A673 (cell line): Measurements from ENCODE around the gene PASD1. TPM values are rescaled to one million over a fixed set of nuclear protein-coding genes. Genes with fewer than 3 reads are reported as not detected.

Source experiments
- BruUV-seq: library from RNA; stranded (reverse); fragments of 400-500 nt; replicated peaks from 2 replicates; lab custom pipeline; 2021; lab: Mats Ljungman, UMichigan
- CTCF ChIA-PET: fragments of 300-600 bp; sonication (Branson Sonifier 250); formaldehyde crosslinking; loops from one replicate; lab custom pipeline; 2022; ENCODE audit warnings: antibody characterized with exemption; lab: Charles Lee
- POLR2A ChIA-PET: fragments of 300-600 bp; sonication (Branson Sonifier 250); formaldehyde crosslinking; loops from one replicate; lab custom pipeline; 2022; ENCODE audit warnings: antibody characterized with exemption; ENCODE audit not compliant: low non-redundant PET; lab: Charles Lee
- DNase-seq: peaks from one replicate; pipeline ENCODE4 v3.0.0-alpha.2; 2015; ENCODE audit warnings: low spot score
- H3K27ac ChIP-seq: fragments of 200-600 bp; sonication (generic); 2 replicates; pipeline ENCODE4 v1.5.1; 2016; ENCODE audit warnings: mixed run types, low read depth, mild to moderate bottlenecking, mixed read lengths, antibody characterized with exemption, low read length; ENCODE audit not compliant: poor library complexity, severe bottlenecking
- H3K27me3 ChIP-seq: fragments of 200-600 bp; sonication (generic); replicated peaks from 2 replicates; pipeline ENCODE4 v1.6.1; 2017; ENCODE audit warnings: mixed run types, low read depth, mild to moderate bottlenecking, mixed read lengths, antibody characterized with exemption, low read length; ENCODE audit not compliant: insufficient read depth, poor library complexity
- H3K36me3 ChIP-seq: fragments of 200-600 bp; sonication (generic); 2 replicates; pipeline ENCODE4 v1.6.1; 2016; ENCODE audit warnings: mixed run types, mild to moderate bottlenecking, mixed read lengths, antibody characterized with exemption, low read length; ENCODE audit not compliant: insufficient read depth, poor library complexity, severe bottlenecking
- H3K4me1 ChIP-seq: fragments of 200-600 bp; sonication (generic); 2 replicates; pipeline ENCODE4 v1.6.1; 2017; ENCODE audit warnings: mixed run types, mild to moderate bottlenecking, mixed read lengths, antibody characterized with exemption, low read length; ENCODE audit not compliant: insufficient read depth, poor library complexity, severe bottlenecking
- H3K4me3 ChIP-seq: fragments of 200-600 bp; sonication (generic); 2 replicates; pipeline ENCODE4 v1.5.1; 2016; ENCODE audit warnings: low read depth, mixed run types, mild to moderate bottlenecking, mixed read lengths, low read length; ENCODE audit not compliant: poor library complexity, severe bottlenecking
- H3K9me3 ChIP-seq: fragments of 200-600 bp; sonication (generic); 2 replicates; pipeline ENCODE4 v1.6.1; 2016; ENCODE audit warnings: mixed run types, low read depth, mild to moderate bottlenecking, mixed read lengths, antibody characterized with exemption, low read length; ENCODE audit not compliant: poor library complexity, severe bottlenecking
- CTCF ChIP-seq: fragments of 300-800, 200-600 bp; sonication (generic); conservative IDR thresholded peaks from 2 replicates; pipeline ENCODE4 v1.5.1; 2017; ENCODE audit warnings: low read depth, mild to moderate bottlenecking, antibody characterized with exemption, low read length, moderate library complexity, mixed read lengths
- EZH2 ChIP-seq: fragments of 200-600 bp; sonication (generic); IDR thresholded peaks from 2 replicates; pipeline ENCODE4 v1.6.1; 2017; ENCODE audit warnings: borderline replicate concordance, low read depth, mild to moderate bottlenecking, mixed read lengths, antibody characterized with exemption, low read length; ENCODE audit not compliant: poor library complexity, severe bottlenecking
- intact Hi-C: fragments of 100-400 bp; cut with micrococcal nuclease; formaldehyde crosslinking; loops from one replicate; pipeline ENCODE4 v1.10.0; 2022; ENCODE audit not compliant: unreplicated experiment
- total RNA-seq: library from RNA; stranded (reverse); gene quantifications from 2 replicates; pipeline ENCODE4 v1.2.3, GENCODE V29; 2021

The PASD1 gene
- total RNA-seq, 1 experiment from 2014 or later: not detected

- no peak for TF ChIP-seq CTCF
- TF ChIP-seq EZH2: no peak
- ChIA-PET POLR2A (no interaction called here), CTCF (no interaction called here)
Observed at GRCh38 chrX:151702026-151702714, 138.7 kb downstream of the PASD1 start.

DNA sequence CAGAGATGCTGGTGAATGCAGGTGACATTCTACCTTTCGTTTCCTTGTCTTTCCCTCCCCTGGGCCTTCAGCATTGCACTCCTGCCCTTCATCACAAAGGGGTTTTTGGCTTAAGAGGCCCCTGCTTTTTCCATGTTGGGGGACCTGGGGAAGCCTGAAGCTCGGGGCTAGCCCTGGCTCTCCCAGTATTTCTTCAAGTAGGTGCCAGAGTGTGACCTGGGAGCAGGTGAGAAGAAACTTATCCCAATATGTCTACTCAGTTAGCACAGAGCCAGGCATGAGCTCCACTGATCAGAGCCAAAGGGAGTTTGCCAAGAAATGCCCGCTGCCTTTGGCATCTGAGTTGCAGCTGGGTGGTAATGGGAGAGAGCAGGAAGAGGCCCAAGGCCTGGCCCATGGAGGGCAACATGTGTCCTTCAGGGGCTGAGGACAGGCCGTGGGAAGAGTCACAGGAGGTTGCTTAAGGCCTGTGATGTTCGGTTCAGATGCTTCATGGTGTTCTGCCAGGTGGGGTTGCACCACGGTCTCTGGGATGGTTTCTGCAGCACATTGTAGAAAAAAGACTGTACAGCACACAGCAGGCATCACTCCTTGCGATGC lies 139.4 kb downstream of the PASD1 start:
- intact Hi-C loops: no loop called here
- H3K4me1 ChIP-seq: no peaks in the 10 kb centered on the region
- POLR2A ChIA-PET: no interaction called here
- no peak overlapping the region for H3K4me3 ChIP-seq
- H3K9me3 ChIP-seq: no peaks in the 10 kb centered on the region
- TF ChIP-seq EZH2 (no peak), CTCF (no peak)
- CTCF ChIA-PET: no interaction called here
- DNase-seq: no peak
- no peaks in the 10 kb centered on the region for H3K27me3 ChIP-seq
- BruUV-seq: no TSS peak
- H3K36me3 ChIP-seq: no peaks in the 10 kb centered on the region
- H3K27ac ChIP-seq: no peak overlapping the region

More at GRCh38 chrX:151702026-151702714, 138.7 kb downstream of the PASD1 start:
- Histone ChIP-seq H3K36me3 (no peaks in the 10 kb centered on the region), H3K4me1 (no peaks in the 10 kb centered on the region), H3K9me3 (no peaks in the 10 kb centered on the region), H3K27me3 (no peaks in the 10 kb centered on the region), H3K4me3 (no peak overlapping the region), H3K27ac (no peak overlapping the region)
- DNase-seq: no peak
- no TSS peak for BruUV-seq
- intact Hi-C loops: no loop called here

DNA sequence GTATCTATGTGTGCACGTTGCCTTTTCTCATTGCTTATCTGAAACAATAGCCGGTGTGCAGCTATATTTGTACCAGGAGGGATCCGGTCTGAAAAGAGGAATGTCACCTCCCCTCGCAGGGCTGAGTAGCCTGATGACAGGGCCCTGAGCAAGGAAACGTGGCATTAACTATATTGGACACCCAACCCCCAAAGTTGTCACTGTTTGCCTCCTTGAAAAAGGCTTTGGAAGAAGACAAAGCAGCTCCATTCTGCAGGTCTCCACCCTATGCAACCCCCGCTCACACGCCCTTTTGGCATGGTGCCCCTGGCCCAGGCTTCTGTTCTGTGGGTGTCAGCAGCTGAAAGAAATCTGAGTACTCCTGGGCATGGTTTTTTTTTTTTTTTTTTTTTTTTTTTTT lies 140.0 kb downstream of the PASD1 start:
- ChIA-PET POLR2A (no interaction called here), CTCF (no interaction called here)
- Histone ChIP-seq H3K27ac (no peak overlapping the region), H3K27me3 (no peaks in the 10 kb centered on the region), H3K4me3 (no peak overlapping the region), H3K4me1 (no peaks in the 10 kb centered on the region), H3K36me3 (no peaks in the 10 kb centered on the region), H3K9me3 (no peaks in the 10 kb centered on the region)
- intact Hi-C loops: no loop called here
- no peak for DNase-seq
- no TSS peak for BruUV-seq
- TF ChIP-seq CTCF (no peak), EZH2 (no peak)
